IPS DF 6.9 (cell line): ENCODE measurements around the gene DGKA.
"Not testable (repeated sequence)": the region's sequence is repeated elsewhere in the genome, so short reads cannot be mapped to it uniquely, and the experiment has no call there.

ENCODE experiments used
- DNase-seq: peaks from one replicate; pipeline ENCODE4 v3.0.0-alpha.2; 2013; ENCODE audit warnings: low read depth, low spot score
- H3K27ac ChIP-seq: one replicate; pipeline ENCODE4 v1.5.1; 2013; ENCODE audit warnings: low read length, control low read depth
- H3K27me3 ChIP-seq: 2 replicates; pipeline ENCODE4 v1.6.1; 2013; ENCODE audit warnings: mild to moderate bottlenecking, low read length; ENCODE audit not compliant: control insufficient read depth, insufficient read depth
- H3K36me3 ChIP-seq: 2 replicates; pipeline ENCODE4 v1.6.1; 2013; ENCODE audit warnings: low read length; ENCODE audit not compliant: control insufficient read depth, insufficient read depth
- H3K4me1 ChIP-seq: 2 replicates; pipeline ENCODE4 v1.6.1; 2013; ENCODE audit warnings: low read length; ENCODE audit not compliant: control insufficient read depth, insufficient read depth
- H3K4me3 ChIP-seq: 2 replicates; pipeline ENCODE4 v1.5.1; 2013; ENCODE audit warnings: mild to moderate bottlenecking, low read length
- H3K9me3 ChIP-seq: 2 replicates; pipeline ENCODE4 v1.6.1; 2013; ENCODE audit warnings: low read length, inconsistent platforms; ENCODE audit not compliant: control insufficient read depth, insufficient read depth
- WGBS: extraction: QIAGEN DNeasy Blood & Tissue Kit; methylation state at CpG from one replicate; pipeline ENCODE4 v1.1.7; 2013; ENCODE audit warnings: mixed read lengths, missing lambda C conversion rate; ENCODE audit not compliant: insufficient read length, insufficient coverage; 5-methylcytosine and 5-hydroxymethylcytosine counted together

DGKA gene

GRCh38 chr12:55996715-55997534, 66.0 kb downstream of the DGKA start, which contains the start of gene SUOX:
Gene SUOX, plus strand, starts transcription at chr12:55997276. Its CDS starts 4,946 bp downstream, at chr12:56002222.
- Histone ChIP-seq H3K4me3 (peak within 1 kb of the TSS; percentile 82), H3K9me3 (no peaks in the 10 kb centered on the region), H3K4me1 (no peaks in the 10 kb centered on the region), H3K27ac (no peak within 1 kb of the TSS), H3K27me3 (no peaks in the 10 kb centered on the region), H3K36me3 (peaks cover 7% of the 10 kb centered on the region)
- peak; percentile 91 for DNase-seq
- no CpG with 5 or more reads among the region's 27 CpGs for WGBS

DNA sequence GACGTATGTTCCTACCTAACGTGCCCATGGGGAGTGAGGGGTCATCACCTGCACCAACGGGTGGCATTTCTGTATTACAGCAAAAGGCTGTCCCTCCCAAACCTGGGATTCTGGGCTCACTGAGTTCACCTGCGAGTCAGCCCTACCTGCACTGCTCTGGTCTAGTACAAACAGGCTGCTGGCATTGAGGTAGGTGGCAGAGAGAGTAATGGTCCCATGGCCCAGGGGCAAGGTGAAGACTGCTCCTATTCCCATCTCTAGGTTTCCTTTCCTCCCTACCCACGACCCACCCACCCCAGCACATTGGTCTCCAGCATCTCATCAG, 66.5 kb downstream of the DGKA start:
- H3K9me3 ChIP-seq, result no peaks in the 10 kb centered on the region
- H3K36me3 ChIP-seq, result peaks cover 3% of the 10 kb centered on the region; the same call in 1 of the 2 replicates
- DNase-seq, result no peak
- H3K27me3 ChIP-seq, result no peaks in the 10 kb centered on the region
- H3K4me1 ChIP-seq, result no peaks in the 10 kb centered on the region
- H3K27ac ChIP-seq, result no peak overlapping the region
- peak overlapping the region; percentile 82 for H3K4me3 ChIP-seq
- WGBS, result no CpG with 5 or more reads among the region's 5 CpGs

DNA sequence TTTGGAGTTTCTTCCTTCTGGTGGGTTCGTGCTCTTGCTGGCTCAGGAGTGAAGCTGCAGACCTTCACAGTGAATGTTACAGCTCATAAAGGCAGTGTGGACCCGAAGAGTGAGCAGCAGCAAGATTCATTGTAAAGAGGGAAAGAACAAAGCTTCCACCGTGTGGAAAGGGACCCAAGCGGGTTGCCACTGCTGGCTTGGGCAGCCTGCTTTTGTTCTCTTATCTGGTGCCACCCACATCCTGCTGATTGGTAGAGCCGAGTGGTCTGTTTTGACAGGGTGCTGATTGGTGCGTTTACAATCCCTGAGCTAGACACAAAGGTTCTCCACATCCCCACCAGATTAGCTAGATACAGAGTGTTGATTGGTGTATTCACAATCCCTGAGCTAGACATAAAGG, 68.6 kb downstream of the DGKA start:
- not testable (repeated sequence) for H3K36me3 ChIP-seq, H3K4me1 ChIP-seq, DNase-seq, H3K27me3 ChIP-seq, H3K4me3 ChIP-seq, H3K9me3 ChIP-seq, H3K27ac ChIP-seq
- no CpG with 5 or more reads among the region's 6 CpGs for WGBS

DNA sequence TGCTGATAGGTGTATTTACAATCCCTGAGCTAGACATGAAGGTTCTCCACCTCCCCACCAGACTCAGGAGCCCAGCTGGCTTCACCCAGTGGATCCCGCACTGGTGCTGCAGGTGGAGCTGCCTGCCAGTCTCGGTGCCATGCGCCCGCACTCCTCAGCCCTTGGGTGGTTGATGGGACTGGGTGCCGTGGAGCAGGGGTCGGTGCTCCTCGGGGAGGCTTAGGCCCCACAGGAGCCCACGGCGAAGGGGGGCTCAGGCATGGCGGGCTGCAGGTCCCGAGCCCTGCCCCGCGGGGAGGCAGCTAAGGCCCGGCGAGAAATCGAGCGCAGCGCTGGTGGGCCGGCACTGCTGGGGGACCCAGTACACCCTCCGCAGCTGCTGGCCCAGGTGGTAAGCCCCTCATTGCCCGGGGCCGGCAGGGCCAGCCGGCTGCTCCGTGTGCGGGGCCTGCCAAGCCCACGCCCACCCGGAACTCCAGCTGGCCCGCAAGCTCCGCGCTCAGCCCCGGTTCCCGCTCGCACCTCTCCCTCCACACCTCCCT, 69.1 kb downstream of the DGKA start:
- not testable (repeated sequence) for H3K27ac ChIP-seq, H3K4me1 ChIP-seq, H3K27me3 ChIP-seq, H3K36me3 ChIP-seq, H3K9me3 ChIP-seq, H3K4me3 ChIP-seq, DNase-seq
- no CpG with 5 or more reads among the region's 33 CpGs for WGBS

DNA sequence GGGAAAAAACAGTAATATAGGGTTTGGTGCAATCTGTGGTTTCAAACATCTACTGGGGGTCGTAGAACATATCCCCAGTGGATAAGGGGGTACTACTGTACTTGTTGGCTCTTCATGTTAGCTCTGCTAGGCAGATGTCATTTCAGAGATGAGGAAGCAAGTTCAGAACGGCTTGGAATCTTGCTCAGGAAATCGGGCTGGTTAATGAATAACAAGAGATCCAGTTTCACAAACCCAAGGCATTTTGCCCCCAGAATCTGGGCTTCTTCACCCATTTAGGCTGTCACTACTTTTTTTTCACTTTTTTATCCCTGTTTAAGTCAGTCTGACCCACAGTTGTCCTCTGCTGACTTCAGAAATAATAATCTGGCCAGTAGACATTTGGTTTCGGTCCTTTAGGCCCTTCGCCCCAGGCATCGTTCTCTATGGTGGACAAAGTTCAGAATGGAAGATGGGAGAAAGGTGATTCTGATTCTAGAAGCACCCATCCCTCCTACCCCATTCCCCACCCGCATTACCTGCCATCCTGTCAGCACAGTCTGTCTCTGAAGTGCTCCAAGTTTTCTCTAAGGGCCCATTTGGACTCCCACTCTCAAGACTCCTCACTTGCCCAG, 70.6 kb downstream of the DGKA start:
- H3K4me3 ChIP-seq, result no peak overlapping the region
- no peak overlapping the region for H3K27ac ChIP-seq
- H3K27me3 ChIP-seq, result no peaks in the 10 kb centered on the region
- DNase-seq, result no peak
- H3K36me3 ChIP-seq, result peaks cover 10% of the 10 kb centered on the region; the same call in 1 of the 2 replicates
- no peaks in the 10 kb centered on the region for H3K4me1 ChIP-seq
- no peaks in the 10 kb centered on the region for H3K9me3 ChIP-seq
- no CpG with 5 or more reads among the region's 7 CpGs for WGBS

- not testable (repeated sequence) for H3K27me3 ChIP-seq, H3K27ac ChIP-seq, H3K9me3 ChIP-seq, DNase-seq, H3K4me1 ChIP-seq, H3K36me3 ChIP-seq, H3K4me3 ChIP-seq
- WGBS, result no CpG with 5 or more reads among the region's 5 CpGs
Measured at GRCh38 chr12:56003376-56003775, 72.4 kb downstream of the DGKA start.
